K562 (cell line): ENCODE results near the gene SIGLEC6. TPM values are rescaled to one million over a fixed set of nuclear protein-coding genes. Genes with fewer than 3 reads are reported as not detected.
A peak's percentile ranks its signal among the peaks of the same experiment; 100 is the strongest.

Experiments used
- CEBPZ ChIP-seq: fragments of 150-350 bp; IDR thresholded peaks from 2 replicates; pipeline ENCODE4 v1.6.1; 2014; ENCODE audit warnings: low read depth, mild to moderate bottlenecking, low read length, borderline replicate concordance
- HMG20B ChIP-seq: fragments of 250-450 bp; sonication (Bioruptor Pico); IDR thresholded peaks from 2 replicates; pipeline ENCODE4 v1.5.0; 2021; ENCODE audit warnings: mild to moderate bottlenecking
- MEF2A ChIP-seq: IDR thresholded peaks from 2 replicates; pipeline ENCODE4 v1.6.1; 2011; ENCODE audit warnings: low read depth, mild to moderate bottlenecking, low read length, moderate library complexity; ENCODE audit not compliant: control insufficient read depth
- PHF20 ChIP-seq: fragments of 450-650 bp; IDR thresholded peaks from 2 replicates; pipeline ENCODE4 v1.6.1; 2018; ENCODE audit not compliant: partially characterized antibody
- PURB ChIP-seq: sonication (generic); formaldehyde crosslinking; IDR thresholded peaks from 2 replicates; pipeline ENCODE4 v1.9.0; 2021; ENCODE audit warnings: low read depth, mild to moderate bottlenecking, missing genetic modification reagents
- RBM39 ChIP-seq: fragments of 200-400 bp; formaldehyde crosslinking; optimal IDR thresholded peaks from 2 replicates; pipeline ENCODE3; 2018; ENCODE audit warnings: low read depth, low read length
- RHOXF2B ChIP-seq: fragments of 250-450 bp; sonication (Bioruptor Pico); conservative IDR thresholded peaks from 2 replicates; pipeline ENCODE4 v1.5.1; 2021
- TBL1XR1 ChIP-seq, 2 experiments: IDR thresholded peaks; 2 replicates each; pipeline ENCODE4 v1.6.1; 2012; ENCODE audit warnings: improper control_type of control experiment in 2 of 2, low read length in 2 of 2, mild to moderate bottlenecking in 1 of 2
- YBX1 ChIP-seq: fragments of 450-650 bp; IDR thresholded peaks from 2 replicates; pipeline ENCODE4 v1.7.1; 2016; ENCODE audit warnings: mild to moderate bottlenecking
- ZFP1 ChIP-seq: fragments of 450-650 bp; formaldehyde crosslinking; IDR thresholded peaks from 2 replicates; pipeline ENCODE4 v1.4.0; 2020; ENCODE audit warnings: mild to moderate bottlenecking, mixed read lengths
- ZNF184 ChIP-seq: sonication (generic); formaldehyde crosslinking; IDR thresholded peaks from 2 replicates; pipeline ENCODE4 v1.5.0; 2020; ENCODE audit warnings: missing genetic modification reagents
- ZNF408 ChIP-seq: fragments of 250-450 bp; sonication (Bioruptor Pico); IDR thresholded peaks from 2 replicates; pipeline ENCODE4 v1.4.0; 2020; ENCODE audit warnings: low read depth, mild to moderate bottlenecking, moderate library complexity
- polyA plus RNA-seq, 8 experiments: library from polyadenylated mRNA; depleted of rRNA in 4 of 8; stranded (reverse) in 5 of 8; unstranded in 3 of 8; fragments of >200 nt; fragmentation: Nextera tagmentation in 2 of 8; fragmentation: Illumina TruSeq in 1 of 8; extraction: Ambion mirVana in 2 of 8; extraction: Trizol in 1 of 8; gene quantifications; 2 replicates each; pipeline versions ENCODE4 v1.2.1 to v1.2.3, GENCODE V29; 2011 to 2014; ENCODE audit warnings: inconsistent platforms in 1 of 8, missing spikeins in 1 of 8
- total RNA-seq, 7 experiments: library from RNA; depleted of rRNA in 6 of 7; stranded (reverse); fragments of >200 nt in 6 of 7; fragmentation: Illumina TruSeq in 2 of 7; extraction: Trizol in 2 of 7; gene quantifications; 2 replicates each; pipeline versions ENCODE4 v1.2.1 to v1.2.3, GENCODE V29; 2011 to 2021; ENCODE audit warnings: low replicate concordance in 1 of 7
- TF ChIP-seq, protein P1 (sequence below), 2 experiments: fragments of 450-650 bp in 1 of 2; IDR thresholded peaks; 2 replicates each; pipeline ENCODE4 v1.6.1; 2011 to 2017; ENCODE audit warnings: low read depth in 2 of 2, antibody characterized with exemption in 1 of 2, borderline replicate concordance in 1 of 2, low read length in 1 of 2, mild to moderate bottlenecking in 1 of 2, mixed read lengths in 1 of 2; ENCODE audit not compliant: control insufficient read depth in 1 of 2
- TF ChIP-seq, protein P2 (sequence below): fragments of 450-650 bp; IDR thresholded peaks from 2 replicates; pipeline ENCODE4 v1.6.1; 2016; ENCODE audit warnings: antibody characterized with exemption
- TF ChIP-seq, protein P3 (sequence below): fragments of 450-650 bp; IDR thresholded peaks from 2 replicates; pipeline ENCODE4 v1.6.1; 2016; ENCODE audit warnings: missing biosample characterization, missing genetic modification characterization
- TF ChIP-seq, protein P4 (sequence below): sonication (generic); formaldehyde crosslinking; IDR thresholded peaks from 2 replicates; pipeline ENCODE4 v1.8.1; 2022; ENCODE audit warnings: missing genetic modification reagents
- TF ChIP-seq, protein P5 (sequence below): sonication (generic); IDR thresholded peaks from 2 replicates; pipeline ENCODE4 v1.6.1; 2016

SIGLEC6 gene
- total and polyA plus RNA-seq, 9 of the 15 experiments (the other 6 are each of a cell fraction or from before 2014, with no cell fraction given): 0.03 to 17.5 (median 0.71) TPM

- TF ChIP-seq, protein P1, sequence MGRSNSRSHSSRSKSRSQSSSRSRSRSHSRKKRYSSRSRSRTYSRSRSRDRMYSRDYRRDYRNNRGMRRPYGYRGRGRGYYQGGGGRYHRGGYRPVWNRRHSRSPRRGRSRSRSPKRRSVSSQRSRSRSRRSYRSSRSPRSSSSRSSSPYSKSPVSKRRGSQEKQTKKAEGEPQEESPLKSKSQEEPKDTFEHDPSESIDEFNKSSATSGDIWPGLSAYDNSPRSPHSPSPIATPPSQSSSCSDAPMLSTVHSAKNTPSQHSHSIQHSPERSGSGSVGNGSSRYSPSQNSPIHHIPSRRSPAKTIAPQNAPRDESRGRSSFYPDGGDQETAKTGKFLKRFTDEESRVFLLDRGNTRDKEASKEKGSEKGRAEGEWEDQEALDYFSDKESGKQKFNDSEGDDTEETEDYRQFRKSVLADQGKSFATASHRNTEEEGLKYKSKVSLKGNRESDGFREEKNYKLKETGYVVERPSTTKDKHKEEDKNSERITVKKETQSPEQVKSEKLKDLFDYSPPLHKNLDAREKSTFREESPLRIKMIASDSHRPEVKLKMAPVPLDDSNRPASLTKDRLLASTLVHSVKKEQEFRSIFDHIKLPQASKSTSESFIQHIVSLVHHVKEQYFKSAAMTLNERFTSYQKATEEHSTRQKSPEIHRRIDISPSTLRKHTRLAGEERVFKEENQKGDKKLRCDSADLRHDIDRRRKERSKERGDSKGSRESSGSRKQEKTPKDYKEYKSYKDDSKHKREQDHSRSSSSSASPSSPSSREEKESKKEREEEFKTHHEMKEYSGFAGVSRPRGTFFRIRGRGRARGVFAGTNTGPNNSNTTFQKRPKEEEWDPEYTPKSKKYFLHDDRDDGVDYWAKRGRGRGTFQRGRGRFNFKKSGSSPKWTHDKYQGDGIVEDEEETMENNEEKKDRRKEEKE (IDR thresholded peaks at IDR 0.05; ENCODE audit: borderline replicate concordance in 1 of 2, control insufficient read depth in 1 of 2, low read depth in 2 of 2, low read length in 1 of 2): no peak
- TF ChIP-seq TBL1XR1 (IDR thresholded peaks at IDR 0.05; ENCODE audit: low read length in 2 of 2) (no peak; a peak in 1 of 4 replicates), ZNF408 (no peak), PURB (CRISPR knock-in tag) (no peak), CEBPZ (no peak), ZFP1 (CRISPR knock-in tag) (no peak), YBX1 (no peak), RBM39 (no peak), PHF20 (peak; percentile 43), ZNF184 (CRISPR knock-in tag) (no peak), RHOXF2B (CRISPR knock-in tag) (0 out of 2 replicates have a peak, but pooled peaks have one; percentile 8), MEF2A (no peak), HMG20B (CRISPR knock-in tag) (no peak)
- TF ChIP-seq, protein P2, sequence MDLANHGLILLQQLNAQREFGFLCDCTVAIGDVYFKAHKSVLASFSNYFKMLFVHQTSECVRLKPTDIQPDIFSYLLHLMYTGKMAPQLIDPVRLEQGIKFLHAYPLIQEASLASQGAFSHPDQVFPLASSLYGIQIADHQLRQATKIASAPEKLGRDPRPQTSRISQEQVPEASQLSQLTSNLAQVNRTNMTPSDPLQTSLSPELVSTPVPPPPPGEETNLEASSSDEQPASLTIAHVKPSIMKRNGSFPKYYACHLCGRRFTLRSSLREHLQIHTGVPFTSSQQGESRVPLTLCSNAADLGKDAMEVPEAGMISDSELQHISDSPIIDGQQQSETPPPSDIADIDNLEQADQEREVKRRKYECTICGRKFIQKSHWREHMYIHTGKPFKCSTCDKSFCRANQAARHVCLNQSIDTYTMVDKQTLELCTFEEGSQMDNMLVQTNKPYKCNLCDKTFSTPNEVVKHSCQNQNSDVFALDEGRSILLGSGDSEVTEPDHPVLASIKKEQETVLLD: peak; percentile 89
- TF ChIP-seq, protein P3, sequence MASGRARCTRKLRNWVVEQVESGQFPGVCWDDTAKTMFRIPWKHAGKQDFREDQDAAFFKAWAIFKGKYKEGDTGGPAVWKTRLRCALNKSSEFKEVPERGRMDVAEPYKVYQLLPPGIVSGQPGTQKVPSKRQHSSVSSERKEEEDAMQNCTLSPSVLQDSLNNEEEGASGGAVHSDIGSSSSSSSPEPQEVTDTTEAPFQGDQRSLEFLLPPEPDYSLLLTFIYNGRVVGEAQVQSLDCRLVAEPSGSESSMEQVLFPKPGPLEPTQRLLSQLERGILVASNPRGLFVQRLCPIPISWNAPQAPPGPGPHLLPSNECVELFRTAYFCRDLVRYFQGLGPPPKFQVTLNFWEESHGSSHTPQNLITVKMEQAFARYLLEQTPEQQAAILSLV (tag): no peak
- TF ChIP-seq, protein P4, sequence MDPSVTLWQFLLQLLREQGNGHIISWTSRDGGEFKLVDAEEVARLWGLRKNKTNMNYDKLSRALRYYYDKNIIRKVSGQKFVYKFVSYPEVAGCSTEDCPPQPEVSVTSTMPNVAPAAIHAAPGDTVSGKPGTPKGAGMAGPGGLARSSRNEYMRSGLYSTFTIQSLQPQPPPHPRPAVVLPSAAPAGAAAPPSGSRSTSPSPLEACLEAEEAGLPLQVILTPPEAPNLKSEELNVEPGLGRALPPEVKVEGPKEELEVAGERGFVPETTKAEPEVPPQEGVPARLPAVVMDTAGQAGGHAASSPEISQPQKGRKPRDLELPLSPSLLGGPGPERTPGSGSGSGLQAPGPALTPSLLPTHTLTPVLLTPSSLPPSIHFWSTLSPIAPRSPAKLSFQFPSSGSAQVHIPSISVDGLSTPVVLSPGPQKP (CRISPR knock-in tag): no peak
- TF ChIP-seq, protein P5, sequence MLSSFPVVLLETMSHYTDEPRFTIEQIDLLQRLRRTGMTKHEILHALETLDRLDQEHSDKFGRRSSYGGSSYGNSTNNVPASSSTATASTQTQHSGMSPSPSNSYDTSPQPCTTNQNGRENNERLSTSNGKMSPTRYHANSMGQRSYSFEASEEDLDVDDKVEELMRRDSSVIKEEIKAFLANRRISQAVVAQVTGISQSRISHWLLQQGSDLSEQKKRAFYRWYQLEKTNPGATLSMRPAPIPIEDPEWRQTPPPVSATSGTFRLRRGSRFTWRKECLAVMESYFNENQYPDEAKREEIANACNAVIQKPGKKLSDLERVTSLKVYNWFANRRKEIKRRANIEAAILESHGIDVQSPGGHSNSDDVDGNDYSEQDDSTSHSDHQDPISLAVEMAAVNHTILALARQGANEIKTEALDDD: no peak
These were observed 39.6 kb upstream of the SIGLEC6 start, which contains the start of gene ZNF175 (continued) for GRCh38 chr19:51570962-51571575.
